Brain microvascular endothelial cell (primary cell): ENCODE data around the gene IKZF1.

Source experiments
- DNase-seq: peaks from one replicate; pipeline ENCODE4 v3.0.0-alpha.2; 2020
- H3K27ac ChIP-seq: fragments of 250-450 bp; sonication (Bioruptor Pico); 2 replicates; pipeline ENCODE4 v1.5.1; 2020; ENCODE audit warnings: mild to moderate bottlenecking, moderate library complexity
- H3K27me3 ChIP-seq: fragments of 250-450 bp; sonication (Bioruptor Pico); replicated peaks from 2 replicates; pipeline ENCODE4 v1.5.1; 2020; ENCODE audit warnings: mild to moderate bottlenecking
- H3K36me3 ChIP-seq: fragments of 250-450 bp; sonication (Bioruptor Pico); replicated peaks from 2 replicates; pipeline ENCODE4 v1.5.1; 2020; ENCODE audit warnings: mild to moderate bottlenecking
- H3K4me3 ChIP-seq: 2 replicates; pipeline ENCODE4 v1.5.1; 2011; ENCODE audit warnings: low read depth, mild to moderate bottlenecking, control low read depth, low read length, moderate library complexity
- in situ Hi-C: cut with HindIII; loops from 2 replicates; pipeline ENCODE4 v1.10.0; 2017; ENCODE audit warnings: low sequenced_read_pairs, low pct_ligation_motif_present
- TF ChIP-seq, protein P1 (sequence below): IDR thresholded peaks from 2 replicates; pipeline ENCODE4 v1.5.1; 2011; ENCODE audit warnings: low read depth, mild to moderate bottlenecking, moderate library complexity, low read length, control low read depth, inconsistent platforms; ENCODE audit errors: missing control alignments

Gene IKZF1

DNA sequence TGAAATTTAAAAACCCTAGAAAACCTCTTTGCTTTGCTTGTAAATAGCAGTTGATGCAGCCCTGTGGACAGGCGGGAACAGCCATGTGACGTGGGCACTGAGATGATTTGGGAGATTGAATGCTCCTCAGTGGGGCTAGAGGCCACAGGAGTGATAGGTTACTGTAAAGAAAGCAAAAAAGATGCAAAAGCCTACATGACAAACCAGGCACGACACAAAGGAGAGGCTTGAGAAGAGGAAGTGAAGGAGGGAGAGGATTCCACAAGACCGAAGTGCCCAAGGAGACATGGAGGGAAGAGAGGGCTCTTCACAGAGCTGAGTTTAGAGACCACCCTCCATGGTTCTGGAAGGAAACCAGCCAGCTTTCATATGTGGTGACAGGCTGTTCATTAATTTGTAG is 25.7 kb downstream of the IKZF1 start:
- H3K36me3 ChIP-seq: no peaks in the 10 kb centered on the region
- in situ Hi-C loops: no loop called here
- H3K27me3 ChIP-seq: no peaks in the 10 kb centered on the region
- DNase-seq: no peak
- H3K4me3 ChIP-seq: no peak overlapping the region
- TF ChIP-seq, protein P1, sequence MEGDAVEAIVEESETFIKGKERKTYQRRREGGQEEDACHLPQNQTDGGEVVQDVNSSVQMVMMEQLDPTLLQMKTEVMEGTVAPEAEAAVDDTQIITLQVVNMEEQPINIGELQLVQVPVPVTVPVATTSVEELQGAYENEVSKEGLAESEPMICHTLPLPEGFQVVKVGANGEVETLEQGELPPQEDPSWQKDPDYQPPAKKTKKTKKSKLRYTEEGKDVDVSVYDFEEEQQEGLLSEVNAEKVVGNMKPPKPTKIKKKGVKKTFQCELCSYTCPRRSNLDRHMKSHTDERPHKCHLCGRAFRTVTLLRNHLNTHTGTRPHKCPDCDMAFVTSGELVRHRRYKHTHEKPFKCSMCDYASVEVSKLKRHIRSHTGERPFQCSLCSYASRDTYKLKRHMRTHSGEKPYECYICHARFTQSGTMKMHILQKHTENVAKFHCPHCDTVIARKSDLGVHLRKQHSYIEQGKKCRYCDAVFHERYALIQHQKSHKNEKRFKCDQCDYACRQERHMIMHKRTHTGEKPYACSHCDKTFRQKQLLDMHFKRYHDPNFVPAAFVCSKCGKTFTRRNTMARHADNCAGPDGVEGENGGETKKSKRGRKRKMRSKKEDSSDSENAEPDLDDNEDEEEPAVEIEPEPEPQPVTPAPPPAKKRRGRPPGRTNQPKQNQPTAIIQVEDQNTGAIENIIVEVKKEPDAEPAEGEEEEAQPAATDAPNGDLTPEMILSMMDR: no peak
- H3K27ac ChIP-seq: no peak overlapping the region

DNA sequence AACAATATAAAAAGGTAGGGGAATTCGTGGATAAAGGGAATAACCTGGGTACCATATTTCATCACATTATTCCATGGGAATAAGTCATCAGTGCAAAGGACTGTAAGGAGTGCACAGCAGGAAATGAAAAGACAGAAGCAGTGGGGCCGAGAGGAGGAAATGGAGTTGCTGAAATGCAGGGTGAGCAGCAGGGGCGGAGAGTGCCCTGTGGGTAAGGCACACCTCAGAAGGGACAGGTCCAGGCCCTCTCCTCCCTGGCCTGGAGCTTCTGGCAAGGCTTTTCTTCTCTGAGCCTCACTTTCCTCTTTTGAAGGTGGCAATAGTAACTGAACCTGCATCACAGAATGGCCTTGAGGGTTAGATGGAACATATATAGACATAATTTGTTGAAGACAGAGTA is 26.2 kb downstream of the IKZF1 start:
- TF ChIP-seq, protein P1: no peak
- H3K27ac ChIP-seq: no peak overlapping the region
- no peak overlapping the region for H3K4me3 ChIP-seq
- no peaks in the 10 kb centered on the region for H3K27me3 ChIP-seq
- in situ Hi-C loops: no loop called here
- no peak for DNase-seq
- H3K36me3 ChIP-seq: no peaks in the 10 kb centered on the region

GRCh38 chr7:50331564-50332208 is 27.2 kb downstream of the IKZF1 start:
- no peak overlapping the region for H3K4me3 ChIP-seq
- H3K36me3 ChIP-seq: no peaks in the 10 kb centered on the region
- in situ Hi-C loops: no loop called here
- no peak for DNase-seq
- TF ChIP-seq, protein P1: no peak
- H3K27ac ChIP-seq: no peak overlapping the region
- H3K27me3 ChIP-seq: no peaks in the 10 kb centered on the region

- Histone ChIP-seq H3K27me3 (no peaks in the 10 kb centered on the region), H3K36me3 (no peaks in the 10 kb centered on the region), H3K4me3 (no peak overlapping the region), H3K27ac (no peak overlapping the region)
- in situ Hi-C loops: no loop called here
- TF ChIP-seq, protein P1: no peak
- no peak for DNase-seq
Observed at GRCh38 chr7:50332241-50333165, 28.0 kb downstream of the IKZF1 start.

GRCh38 chr7:50333221-50333651 is 28.7 kb downstream of the IKZF1 start:
- TF ChIP-seq, protein P1: no peak
- no peak for DNase-seq
- Histone ChIP-seq H3K27ac (no peak overlapping the region), H3K27me3 (no peaks in the 10 kb centered on the region), H3K36me3 (no peaks in the 10 kb centered on the region), H3K4me3 (no peak overlapping the region)
- in situ Hi-C loops: no loop called here
